Endothelial cell (in vitro differentiated cells): ENCODE data around the gene PRELID3B. TPM values are rescaled to one million over a fixed set of nuclear protein-coding genes. Genes with fewer than 3 reads are reported as not detected.

Experiments
- DNase-seq: peaks from one replicate; pipeline ENCODE4 v3.0.0; 2021; ENCODE audit warnings: low spot score
- H3K27ac Mint-ChIP-seq: one replicate; pipeline ENCODE4 v1.8.0; 2021; ENCODE audit warnings: mixed read lengths, inconsistent platforms; ENCODE audit not compliant: unreplicated experiment
- H3K27me3 Mint-ChIP-seq: one replicate; pipeline ENCODE4 v1.8.0; 2021; ENCODE audit warnings: mild to moderate bottlenecking, moderate library complexity, mixed read lengths, inconsistent platforms; ENCODE audit not compliant: unreplicated experiment
- H3K36me3 Mint-ChIP-seq: one replicate; pipeline ENCODE4 v1.8.0; 2021; ENCODE audit warnings: mild to moderate bottlenecking, low read depth, mixed read lengths, inconsistent platforms; ENCODE audit not compliant: unreplicated experiment
- H3K4me1 Mint-ChIP-seq: one replicate; pipeline ENCODE4 v1.8.0; 2021; ENCODE audit warnings: mild to moderate bottlenecking, mixed read lengths, inconsistent platforms; ENCODE audit not compliant: unreplicated experiment
- H3K4me3 Mint-ChIP-seq: one replicate; pipeline ENCODE4 v1.8.0; 2021; ENCODE audit warnings: mild to moderate bottlenecking, mixed read lengths, inconsistent platforms; ENCODE audit not compliant: unreplicated experiment
- H3K9me3 Mint-ChIP-seq: one replicate; pipeline ENCODE4 v1.8.0; 2021; ENCODE audit warnings: mixed read lengths, inconsistent platforms; ENCODE audit not compliant: unreplicated experiment
- CTCF ChIP-seq: fragments of 200-600 bp; sonication (generic); IDR thresholded peaks from one replicate; pipeline ENCODE4 v1.5.0; 2021; ENCODE audit warnings: antibody characterized with exemption; ENCODE audit not compliant: unreplicated experiment
- total RNA-seq: library from RNA; stranded (reverse); fragmentation: NEBNext Ultra II Directional; extraction: Animal tissue kit (Norgen Biotek cat#: 25700); gene quantifications from one replicate; pipeline ENCODE4 v1.2.1, GENCODE V29; 2021; ENCODE audit not compliant: unreplicated experiment

PRELID3B gene
- total RNA-seq, 1 donor from 2014 or later: 40.2 TPM

DNA sequence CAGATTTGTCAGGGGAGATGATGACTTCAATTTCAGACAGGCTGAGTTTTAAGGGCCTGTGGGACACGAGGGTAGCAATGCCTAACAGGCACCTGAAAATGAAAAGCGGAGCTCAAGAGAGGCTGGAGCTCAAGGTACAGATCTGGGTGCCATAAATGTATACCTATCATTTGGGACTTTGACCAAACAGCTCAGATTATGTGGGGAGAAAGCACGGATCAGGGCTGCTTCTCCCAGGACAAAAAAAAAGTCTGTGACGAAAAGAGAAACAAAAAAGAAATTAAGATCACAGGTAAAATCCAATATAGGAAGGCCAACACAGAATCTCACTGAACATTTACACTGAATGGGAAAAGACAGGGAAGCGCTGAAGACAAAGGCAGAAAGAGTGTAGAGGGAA is 1.9 kb downstream of the PRELID3B start:
- no peak overlapping the region for H3K27ac Mint-ChIP-seq
- peak overlapping the region; percentile 58 for H3K4me3 Mint-ChIP-seq

GRCh38 chr20:59039233-59039632 is 3.4 kb downstream of the PRELID3B start:
- Mint-ChIP-seq H3K27me3 (no peaks in the 10 kb centered on the region), H3K27ac (no peak overlapping the region), H3K9me3 (no peaks in the 10 kb centered on the region), H3K4me3 (no peak overlapping the region), H3K4me1 (peaks cover 21% of the 10 kb centered on the region), H3K36me3 (peaks cover 26% of the 10 kb centered on the region)
- TF ChIP-seq CTCF: no peak
- no peak for DNase-seq

More for the DNA sequence above, 1.9 kb downstream of the PRELID3B start:
- H3K4me1 Mint-ChIP-seq: peaks cover 21% of the 10 kb centered on the region
- no peaks in the 10 kb centered on the region for H3K9me3 Mint-ChIP-seq
- no peak for DNase-seq
- no peaks in the 10 kb centered on the region for H3K27me3 Mint-ChIP-seq
- no peak for TF ChIP-seq CTCF
- H3K36me3 Mint-ChIP-seq: peaks cover 22% of the 10 kb centered on the region

- no peak overlapping the region for H3K4me3 Mint-ChIP-seq
- peaks cover 23% of the 10 kb centered on the region for H3K36me3 Mint-ChIP-seq
- peaks cover 18% of the 10 kb centered on the region for H3K4me1 Mint-ChIP-seq
- no peak for TF ChIP-seq CTCF
- H3K27me3 Mint-ChIP-seq: peaks cover 2% of the 10 kb centered on the region
- no peaks in the 10 kb centered on the region for H3K9me3 Mint-ChIP-seq
- no peak overlapping the region for H3K27ac Mint-ChIP-seq
- DNase-seq: no peak
These were observed 5.2 kb downstream of the PRELID3B start for GRCh38 chr20:59037386-59037785.

GRCh38 chr20:59035381-59035780 is 7.2 kb downstream of the PRELID3B start:
- H3K27ac Mint-ChIP-seq: no peak overlapping the region

DNA sequence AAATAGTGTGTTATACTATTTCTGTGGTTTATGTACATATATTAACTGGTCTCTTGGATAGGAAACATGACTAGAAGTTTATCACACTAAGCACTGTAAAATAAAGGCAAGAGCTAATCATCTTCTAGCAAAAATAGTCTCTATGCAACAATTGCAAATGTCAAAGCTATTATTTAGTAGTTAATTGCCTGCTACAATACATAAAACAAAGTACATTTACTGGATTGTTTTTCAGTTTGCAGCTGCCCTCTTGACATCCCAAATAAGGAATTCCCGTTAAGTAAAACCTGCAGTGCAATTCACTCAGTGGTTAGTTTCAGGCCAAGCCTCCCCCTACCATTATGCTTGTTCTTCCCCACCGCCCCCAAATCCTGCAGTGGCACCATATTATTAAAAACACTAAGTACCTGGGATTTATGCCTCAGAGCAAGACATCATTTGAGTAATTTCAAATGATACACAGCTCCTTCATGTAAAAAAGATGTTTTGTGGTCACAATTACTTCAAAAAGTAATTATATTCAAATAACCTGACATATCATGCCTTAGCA is 8.9 kb downstream of the PRELID3B start:
- H3K4me3 Mint-ChIP-seq: peak overlapping the region; percentile 69
- no peak for DNase-seq
- peaks cover 34% of the 10 kb centered on the region for H3K36me3 Mint-ChIP-seq
- peaks cover 25% of the 10 kb centered on the region for H3K4me1 Mint-ChIP-seq
- no peak for TF ChIP-seq CTCF
- H3K9me3 Mint-ChIP-seq: no peaks in the 10 kb centered on the region
- peaks cover 2% of the 10 kb centered on the region for H3K27me3 Mint-ChIP-seq
- no peak overlapping the region for H3K27ac Mint-ChIP-seq

More at GRCh38 chr20:59035381-59035780, 7.2 kb downstream of the PRELID3B start:
- no peak for DNase-seq
- peaks cover 16% of the 10 kb centered on the region for H3K4me1 Mint-ChIP-seq
- peaks cover 2% of the 10 kb centered on the region for H3K27me3 Mint-ChIP-seq
- no peak for TF ChIP-seq CTCF
- H3K9me3 Mint-ChIP-seq: no peaks in the 10 kb centered on the region
- H3K36me3 Mint-ChIP-seq: peaks cover 23% of the 10 kb centered on the region
- peak overlapping the region; percentile 13 for H3K4me3 Mint-ChIP-seq
